NCI-H1436 treated with DMSO at 0.1 percent for 48 hours (cell line): ENCODE data around the gene MKRN3.
A peak's percentile ranks its signal among the peaks of the same experiment; 100 is the strongest.

Experiments used
- DNase-seq: peaks from one replicate; lab custom pipeline; 2025; lab: John Stamatoyannopoulos, UW

The MKRN3 gene

DNA sequence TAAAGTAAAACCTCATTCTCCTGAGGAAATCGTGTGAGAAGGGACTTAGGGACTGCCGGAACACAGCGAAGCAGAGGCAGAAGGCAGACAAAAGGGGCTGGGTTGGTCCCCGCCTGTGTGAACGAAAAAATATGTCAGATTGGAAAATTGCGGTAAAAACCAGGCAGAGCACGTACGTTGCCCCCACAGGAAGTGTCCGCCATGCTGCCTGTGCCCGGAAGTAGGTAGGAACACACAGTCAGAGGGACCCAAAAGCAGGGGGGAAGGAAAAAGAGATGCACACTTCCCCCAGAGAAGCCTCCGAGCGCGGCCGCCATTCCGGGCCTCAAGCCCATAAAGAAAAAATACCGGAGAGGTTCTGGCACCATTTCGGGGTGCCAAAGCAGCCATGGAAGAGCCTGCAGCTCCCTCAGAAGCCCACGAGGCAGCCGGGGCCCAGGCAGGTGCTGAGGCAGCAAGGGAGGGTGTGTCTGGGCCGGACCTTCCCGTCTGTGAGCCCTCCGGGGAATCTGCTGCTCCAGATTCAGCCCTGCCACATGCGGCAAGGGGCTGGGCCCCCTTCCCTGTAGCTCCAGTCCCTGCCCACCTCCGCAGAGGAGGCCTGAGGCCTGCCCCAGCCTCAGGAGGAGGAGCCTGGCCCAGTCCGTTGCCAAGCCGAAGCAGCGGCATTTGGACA, at the start of gene MKRN3:
Gene MKRN3 (plus strand): TSS at position 280 of the 676 bp plus-strand sequence. CDS start 109 bp downstream, at position 389.
- peak; percentile 63 for DNase-seq

DNA sequence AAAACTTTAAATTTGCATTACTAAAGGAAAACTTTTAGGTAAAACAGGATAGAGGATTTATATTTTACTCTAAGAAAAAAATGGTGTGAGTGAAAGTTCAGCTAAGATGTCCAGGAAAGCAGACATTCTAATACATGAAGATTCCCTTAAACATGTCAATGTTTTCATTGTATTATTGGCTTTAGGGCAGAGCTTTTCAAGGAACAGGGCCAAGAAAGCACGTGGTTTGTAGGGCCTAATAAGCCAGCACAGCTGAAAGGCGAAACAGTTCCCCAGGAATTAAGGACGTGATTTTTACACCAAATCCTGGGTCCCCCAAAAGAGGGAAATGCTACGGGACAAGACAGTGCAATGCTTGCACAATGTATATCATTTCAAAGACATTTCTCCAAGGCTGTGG, 48.6 kb upstream of the MKRN3 start:
- no peak for DNase-seq

DNA sequence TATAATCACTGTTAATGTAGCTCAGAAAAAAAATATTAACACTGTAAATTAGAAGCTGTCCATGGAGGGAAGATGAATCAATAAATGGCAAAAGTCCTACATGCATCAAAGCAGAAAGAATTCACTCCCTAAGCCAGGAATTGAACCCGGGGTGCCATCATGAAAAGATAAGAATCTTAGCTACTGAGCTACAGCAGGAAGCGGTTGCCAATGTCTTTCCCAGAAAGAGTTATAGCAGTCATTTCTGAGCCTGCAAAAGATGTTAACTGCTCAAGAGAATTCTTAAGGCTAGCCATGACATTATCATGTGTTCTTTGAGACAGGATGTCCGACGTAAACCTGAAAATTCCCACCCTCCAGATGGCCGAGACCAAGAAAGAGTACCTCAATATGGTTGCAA, 47.4 kb upstream of the MKRN3 start:
- DNase-seq, result no peak

DNA sequence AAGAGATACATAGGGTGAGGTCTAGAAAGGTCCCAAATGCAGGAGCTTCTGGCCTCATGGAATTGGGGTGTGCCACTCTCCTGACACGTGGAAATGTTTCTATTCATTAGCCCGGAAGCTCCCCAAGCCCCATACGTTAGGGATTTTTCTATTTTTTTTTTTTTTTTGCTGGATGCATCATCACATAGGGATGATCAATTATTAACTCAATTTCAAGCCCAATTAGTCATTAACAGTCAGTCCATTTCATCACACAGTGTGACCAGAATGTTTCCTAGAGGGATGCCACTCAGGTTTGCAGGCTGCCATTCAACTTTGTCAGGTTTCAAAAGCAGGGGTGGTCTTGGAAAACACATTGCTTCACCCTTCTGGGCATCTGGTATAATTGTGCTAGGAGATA, 40.7 kb upstream of the MKRN3 start:
- DNase-seq, result no peak

DNA sequence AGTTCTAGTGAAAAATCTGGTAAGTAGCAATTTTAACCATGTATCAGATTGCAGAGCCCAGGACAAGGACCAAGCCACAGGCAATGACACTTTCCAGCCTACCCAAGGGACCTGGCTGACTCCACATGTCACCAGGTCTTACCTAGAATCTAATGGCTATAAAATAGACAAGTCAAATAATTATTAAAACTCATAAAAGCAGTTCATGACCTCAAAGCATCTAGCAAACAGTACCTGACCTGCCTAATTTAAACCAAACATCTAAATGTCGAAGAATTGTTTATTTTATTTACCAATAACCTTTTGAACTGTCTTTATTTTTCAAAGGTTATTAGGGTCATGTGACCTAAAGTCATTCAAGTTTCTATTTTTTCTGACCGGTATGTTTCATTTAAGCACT, 35.6 kb upstream of the MKRN3 start:
- DNase-seq, result no peak

DNA sequence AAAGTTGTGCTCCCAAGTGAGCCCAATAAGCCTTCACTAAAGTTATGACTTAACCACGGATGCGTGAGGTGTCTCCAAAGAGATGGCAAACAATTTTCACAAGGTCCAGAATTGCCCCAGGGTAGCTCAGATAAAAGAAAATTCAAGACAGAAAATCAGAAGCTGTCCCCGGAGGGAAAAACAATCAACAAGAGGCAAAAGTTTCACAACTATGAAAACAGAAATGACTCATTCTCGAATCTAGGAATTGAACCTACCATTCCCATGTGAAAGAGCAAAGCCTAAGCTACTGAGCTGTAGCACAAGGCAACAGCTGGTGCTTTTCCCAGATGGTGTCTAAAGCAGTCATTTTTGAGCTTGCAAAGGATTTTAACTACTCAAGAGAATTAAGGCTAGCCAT, 33.5 kb upstream of the MKRN3 start:
- DNase-seq, result no peak

DNA sequence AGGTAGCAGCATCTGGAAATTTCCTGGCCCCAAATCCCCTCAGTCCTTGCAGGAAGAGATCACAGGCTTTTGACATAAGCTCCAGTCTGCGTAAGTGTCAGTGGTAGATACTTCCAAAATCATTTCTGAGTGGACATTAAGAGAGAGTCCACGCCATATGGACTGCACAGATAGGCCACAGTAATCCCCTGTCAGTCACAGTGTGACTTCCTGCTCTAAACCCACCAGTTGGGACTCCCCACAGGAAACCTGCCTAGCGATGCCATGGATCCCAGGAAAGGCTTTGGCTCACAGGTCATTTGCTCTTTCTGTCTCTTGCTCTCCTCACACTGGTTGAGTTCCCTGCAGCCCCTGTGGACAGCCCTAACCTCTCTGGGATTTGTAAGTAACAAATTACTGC, 28.8 kb upstream of the MKRN3 start:
- no peak for DNase-seq

DNA sequence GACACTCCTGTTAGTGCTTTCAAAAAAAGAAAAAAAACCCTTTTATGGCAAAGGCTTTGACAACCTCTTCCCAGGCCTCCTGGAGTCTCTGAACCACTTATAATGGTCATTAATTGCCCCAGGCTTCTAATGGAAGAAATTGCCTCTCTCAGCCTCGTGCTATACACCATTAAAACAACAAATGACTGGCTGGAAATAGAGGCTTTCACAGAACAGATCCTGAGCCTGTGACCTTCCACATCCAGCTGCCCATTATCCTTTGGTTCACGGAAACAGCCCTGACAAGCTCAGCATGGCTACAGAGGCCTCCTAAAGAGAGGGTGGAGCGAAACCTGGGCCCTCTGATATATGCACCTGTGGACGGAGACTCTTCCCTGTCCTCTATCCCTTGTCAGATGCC, 26.8 kb upstream of the MKRN3 start:
- DNase-seq, result no peak

DNA sequence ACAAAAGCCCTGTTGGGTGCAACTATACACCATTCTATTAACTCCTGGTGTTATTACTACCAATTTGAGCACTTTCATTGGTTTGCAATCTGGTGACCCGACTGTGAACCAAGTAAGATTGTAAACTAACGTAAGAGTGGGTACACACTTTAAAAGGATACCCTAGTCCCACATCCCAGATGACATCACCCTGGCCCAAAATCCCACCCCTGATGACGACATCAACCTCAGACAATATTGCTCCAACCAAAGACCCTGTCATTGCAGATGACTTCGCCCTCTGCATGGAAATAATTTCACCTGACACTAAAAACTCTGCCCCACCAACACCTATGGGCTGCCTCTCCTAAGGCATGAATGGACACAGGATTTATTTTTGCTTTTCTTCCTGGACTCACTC, 25.6 kb upstream of the MKRN3 start:
- no peak for DNase-seq

DNA sequence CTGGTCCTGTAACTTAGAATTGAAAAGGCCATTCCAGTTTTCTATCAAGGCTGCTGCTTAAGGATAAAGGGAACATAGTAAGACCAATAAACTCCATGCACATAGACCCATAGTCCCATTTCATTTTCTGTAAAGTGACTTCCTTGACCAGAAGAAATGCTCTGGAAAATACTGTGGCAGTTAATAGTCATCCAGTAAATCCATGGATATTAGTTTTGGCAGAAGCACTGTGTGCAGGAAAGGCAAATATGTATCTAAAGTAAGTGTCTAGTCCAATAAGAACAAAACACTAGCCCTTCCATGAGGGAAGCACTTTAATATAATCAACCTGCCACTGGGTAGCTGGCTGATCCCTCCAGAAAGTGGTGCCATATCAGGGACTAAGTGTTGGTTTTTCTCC, 19.3 kb upstream of the MKRN3 start:
- DNase-seq, result no peak

DNA sequence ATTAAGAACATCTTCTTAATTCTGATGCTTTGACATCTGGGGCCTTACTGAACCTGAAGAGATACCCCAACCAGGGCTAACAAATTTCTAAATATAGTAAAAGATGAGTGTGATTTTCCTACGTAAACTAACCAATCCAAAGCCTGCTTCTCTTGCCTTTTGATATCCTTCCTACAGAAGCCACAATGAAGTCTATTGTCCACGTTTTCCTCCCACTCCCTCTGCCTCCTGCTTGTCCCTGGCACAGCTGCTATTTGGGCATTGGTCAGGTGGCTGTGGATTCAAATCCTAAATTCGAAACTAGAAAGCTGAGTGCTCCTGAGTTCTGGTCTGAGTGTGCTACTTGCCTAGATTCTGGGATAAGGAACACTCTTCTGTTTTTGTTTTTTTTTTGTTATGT, 17.4 kb upstream of the MKRN3 start:
- DNase-seq, result no peak

DNA sequence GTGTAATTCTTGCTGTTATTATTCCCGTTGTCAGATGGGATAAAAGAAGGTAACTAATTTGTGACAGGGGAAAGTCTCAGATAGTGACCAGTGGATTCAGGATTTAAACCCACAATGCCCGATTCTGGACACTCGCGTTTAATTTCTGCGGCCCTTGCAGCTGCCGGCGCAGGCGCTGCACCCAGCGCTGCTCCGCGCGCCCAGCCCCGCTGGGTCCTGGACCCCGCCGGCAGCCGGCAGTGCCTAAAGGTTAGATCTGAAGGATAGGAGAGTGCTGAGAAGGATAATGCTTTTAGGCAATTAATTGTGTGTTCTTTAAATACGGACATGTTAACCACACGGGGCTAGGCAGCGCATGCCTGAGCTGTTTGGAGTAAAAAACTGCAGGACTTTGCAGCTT, 3.6 kb upstream of the MKRN3 start:
- no peak for DNase-seq

DNA sequence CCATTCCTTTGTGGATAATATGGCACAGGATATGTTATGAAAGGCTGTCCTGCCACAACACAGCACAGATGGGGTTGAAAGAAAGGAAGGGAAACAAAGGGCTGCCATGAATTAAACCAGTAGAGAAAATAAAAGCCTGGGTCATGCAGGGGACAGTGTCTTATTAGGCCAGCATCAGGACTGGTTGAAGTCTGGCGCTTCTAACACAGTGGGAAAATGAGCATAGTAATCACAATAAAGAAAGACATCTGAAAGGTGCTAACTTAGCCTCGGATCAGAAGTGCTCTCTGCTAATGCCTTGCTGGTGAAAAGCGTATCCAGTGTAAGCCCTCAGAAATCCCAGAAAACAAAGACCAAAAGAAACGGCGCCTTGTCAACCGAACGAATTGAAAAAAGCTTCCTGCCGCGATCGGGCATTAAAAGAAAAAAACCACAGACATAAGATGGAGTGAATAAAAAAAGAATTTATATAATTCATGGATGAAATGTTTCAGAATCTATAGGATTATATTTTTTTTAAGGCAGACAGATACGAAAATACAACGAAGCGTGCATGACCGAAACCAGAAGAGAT, 566 bp upstream of the MKRN3 start:
- DNase-seq, result no peak

DNA sequence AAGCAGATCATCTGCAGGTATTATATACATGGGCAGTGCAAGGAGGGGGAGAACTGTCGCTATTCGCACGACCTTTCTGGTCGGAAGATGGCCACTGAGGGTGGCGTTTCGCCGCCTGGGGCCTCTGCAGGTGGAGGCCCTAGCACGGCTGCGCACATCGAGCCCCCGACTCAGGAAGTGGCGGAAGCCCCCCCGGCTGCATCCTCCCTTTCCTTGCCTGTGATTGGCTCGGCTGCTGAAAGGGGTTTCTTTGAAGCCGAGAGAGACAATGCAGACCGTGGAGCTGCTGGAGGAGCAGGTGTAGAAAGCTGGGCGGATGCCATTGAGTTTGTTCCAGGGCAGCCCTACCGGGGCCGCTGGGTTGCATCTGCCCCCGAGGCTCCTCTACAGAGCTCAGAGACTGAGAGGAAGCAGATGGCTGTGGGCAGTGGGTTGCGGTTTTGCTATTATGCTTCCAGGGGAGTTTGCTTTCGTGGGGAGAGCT, 639 bp downstream of the MKRN3 start:
- peak; percentile 82 for DNase-seq

DNA sequence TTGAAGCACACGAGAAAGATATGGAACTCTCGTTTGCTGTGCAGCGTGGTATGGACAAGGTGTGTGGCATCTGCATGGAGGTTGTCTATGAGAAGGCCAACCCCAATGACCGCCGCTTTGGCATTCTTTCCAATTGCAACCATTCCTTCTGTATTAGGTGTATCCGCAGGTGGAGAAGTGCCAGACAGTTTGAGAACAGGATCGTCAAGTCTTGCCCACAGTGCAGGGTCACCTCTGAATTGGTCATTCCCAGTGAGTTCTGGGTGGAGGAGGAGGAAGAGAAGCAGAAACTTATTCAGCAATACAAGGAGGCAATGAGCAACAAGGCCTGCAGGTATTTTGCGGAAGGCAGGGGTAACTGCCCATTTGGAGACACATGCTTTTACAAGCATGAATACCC, 1.2 kb downstream of the MKRN3 start:
- no peak for DNase-seq

DNA sequence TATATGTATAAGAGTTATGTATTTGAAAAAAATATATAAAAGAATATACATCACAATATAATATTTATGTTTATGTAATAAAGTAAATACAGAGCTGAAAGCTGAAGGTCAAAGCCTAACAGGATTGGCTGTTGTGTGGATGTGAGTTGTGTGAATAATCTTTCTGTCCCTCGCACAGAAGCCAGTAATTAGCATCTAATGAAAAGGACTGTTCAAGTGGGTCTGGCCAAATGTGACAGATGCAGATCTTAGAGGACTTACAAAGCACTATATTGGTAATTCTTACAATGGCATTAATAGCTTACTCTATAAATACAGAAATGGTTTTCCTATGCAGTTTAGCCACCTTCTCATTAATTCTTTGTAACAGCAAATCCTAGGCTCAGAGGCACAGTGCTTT, 2.4 kb downstream of the MKRN3 start:
- no peak for DNase-seq

DNA sequence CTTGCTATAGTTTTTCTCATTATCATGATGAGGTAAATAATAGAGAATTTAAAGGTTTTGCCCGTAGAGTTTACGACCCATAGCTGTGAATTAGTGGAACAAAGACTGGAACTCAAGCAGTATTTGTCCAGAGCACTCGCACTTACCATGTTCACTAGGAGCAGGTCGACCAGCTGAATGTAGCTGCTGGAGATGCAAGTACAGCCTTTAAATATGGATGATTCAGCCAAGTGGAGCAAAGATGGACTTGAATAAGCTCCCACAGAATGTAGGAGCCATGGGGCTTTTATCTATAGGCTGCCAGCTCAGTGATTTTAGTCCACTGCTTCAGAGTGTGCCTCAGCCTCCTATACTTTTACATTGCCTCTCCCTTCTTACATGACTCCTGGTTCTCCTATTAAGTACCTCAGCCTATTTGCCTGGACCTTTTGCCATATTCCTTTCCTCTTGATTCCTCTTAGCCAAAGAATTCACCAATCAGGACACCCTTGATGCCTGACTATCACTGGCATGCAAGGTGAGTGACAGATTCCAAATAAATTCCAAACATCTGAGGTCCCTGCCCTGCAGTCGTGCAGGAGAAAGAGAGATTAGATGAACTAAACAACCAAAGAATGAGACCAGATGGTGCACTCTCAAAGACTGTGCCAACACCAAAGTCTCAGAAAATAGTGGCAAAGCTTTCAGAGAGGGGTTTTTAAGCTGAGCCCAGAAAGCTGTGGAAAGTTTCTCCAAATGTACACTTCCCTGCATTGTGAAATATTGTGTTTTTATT, 3.9 kb downstream of the MKRN3 start:
- DNase-seq, result no peak

DNA sequence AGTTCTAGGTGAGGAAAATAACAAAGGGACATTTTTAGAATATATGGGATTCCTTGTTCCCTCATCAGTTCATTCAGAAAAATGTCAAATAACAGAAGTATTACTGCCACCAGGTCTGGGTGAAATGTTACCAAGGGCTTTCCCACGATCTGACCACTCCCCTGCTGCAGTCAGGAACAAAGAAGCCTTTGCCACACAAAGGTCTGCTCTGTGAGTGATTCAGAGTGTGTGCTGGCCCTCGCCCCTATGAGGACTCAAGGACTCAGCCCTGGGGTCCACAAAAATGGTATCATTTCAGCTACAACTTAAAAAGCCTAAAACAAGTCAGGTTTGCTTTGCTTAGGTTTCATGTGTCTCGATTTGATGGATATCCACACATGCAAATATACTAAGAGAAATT, 5.0 kb downstream of the MKRN3 start:
- no peak for DNase-seq

DNA sequence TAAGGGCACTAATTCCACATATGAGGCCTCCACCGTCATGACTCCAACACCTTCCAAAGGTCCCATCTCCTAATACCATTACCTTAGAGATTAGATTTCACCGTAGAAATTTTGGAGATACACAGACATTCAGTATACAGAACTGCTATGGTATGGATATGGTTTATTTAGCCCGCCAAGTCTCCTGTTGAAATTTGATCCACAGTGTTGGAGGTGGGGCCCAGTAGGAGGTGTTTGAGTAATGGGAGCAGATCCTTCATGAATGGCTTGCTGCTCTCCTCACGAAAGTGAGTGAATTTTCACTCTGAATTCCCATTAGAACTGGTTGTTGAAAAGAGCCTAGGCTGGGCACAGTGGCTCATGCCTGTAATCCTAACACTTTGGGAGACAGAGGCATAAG, 7.4 kb downstream of the MKRN3 start:
- DNase-seq, result no peak

DNA sequence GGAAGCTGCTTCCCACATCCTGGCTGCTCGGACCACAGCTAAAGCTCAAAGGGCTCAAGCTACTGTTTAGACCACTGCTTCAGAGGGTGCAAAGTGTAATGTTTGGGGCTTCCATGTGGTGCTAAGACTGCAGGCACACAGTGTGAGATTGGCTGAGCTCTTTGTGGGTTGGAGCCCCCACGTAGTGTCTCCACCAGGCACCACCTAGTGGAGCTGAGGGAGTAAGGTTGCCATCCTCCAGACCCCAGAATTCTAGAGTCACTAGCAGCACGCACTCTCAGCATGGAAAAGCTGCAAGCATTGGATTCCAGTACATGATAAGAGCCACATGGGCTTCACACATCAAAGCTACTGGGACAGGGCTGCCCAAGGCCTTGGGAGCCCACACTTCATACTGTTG, 9.3 kb downstream of the MKRN3 start:
- DNase-seq, result no peak

DNA sequence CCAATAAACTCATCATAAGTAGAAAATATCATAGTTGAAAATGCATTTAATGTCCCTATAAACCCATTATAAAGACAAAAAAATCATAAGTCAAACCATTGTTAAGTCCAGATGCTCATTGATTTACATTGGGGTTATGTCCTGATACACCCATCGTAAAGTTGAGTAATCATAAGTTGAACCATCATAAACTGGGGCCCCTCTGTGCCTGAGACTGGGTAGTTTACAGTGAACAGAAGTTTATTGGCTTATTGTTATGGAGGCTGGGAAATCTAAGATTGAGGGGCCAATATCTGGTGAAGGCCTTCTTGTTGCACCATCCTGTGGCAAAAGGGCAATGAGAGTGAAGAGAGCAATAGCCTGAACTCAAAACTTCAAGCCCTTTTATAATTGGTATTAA, 10.6 kb downstream of the MKRN3 start:
- no peak for DNase-seq

DNA sequence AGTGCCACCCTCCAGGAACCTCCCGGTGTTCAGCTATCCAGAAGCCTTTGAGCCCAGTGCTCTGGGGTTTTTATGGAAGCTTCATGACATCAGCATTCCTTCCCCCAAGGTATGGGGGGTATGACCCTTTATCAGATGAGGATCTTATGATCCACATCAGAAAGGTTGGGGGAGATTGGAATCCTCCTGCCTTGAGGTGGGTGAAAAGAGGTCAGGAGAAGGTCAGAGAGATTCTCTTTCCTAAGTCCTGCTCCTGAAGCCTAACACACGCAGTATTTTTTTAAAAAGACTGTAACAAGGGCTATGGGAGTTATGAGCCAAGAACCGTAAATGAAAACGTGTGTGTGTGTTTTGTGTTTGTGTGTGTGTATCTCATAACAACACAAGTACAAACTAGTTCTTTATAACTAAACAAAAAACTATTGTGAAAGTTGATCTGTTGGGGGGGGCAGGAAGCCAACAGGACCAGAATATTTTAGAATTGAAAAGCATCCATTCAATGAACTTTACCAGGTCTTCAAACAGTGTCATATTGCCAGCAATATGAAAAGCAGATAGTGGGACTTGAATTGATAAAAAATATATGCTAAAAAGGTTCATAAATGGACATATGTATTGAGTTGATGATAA, 13.2 kb downstream of the MKRN3 start:
- no peak for DNase-seq

DNA sequence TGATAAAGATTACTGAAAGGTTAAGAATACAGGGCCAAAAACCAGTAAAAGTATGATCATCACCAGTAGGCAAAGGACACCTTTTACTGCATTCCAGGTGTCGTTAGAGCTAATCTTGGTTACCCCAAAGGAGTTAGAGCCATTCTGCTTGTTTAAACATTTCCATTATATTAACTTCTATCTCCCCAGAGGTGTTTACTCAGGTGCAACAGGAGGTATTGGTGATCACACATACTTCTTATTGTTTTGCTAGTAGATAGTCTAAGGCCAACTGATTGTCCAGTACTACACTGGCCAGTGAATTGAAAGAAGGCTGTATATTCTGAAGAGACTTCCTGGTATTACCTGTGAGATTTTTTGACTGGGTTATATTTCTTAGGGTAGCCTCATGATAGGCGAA, 22.8 kb downstream of the MKRN3 start:
- DNase-seq, result no peak
